HG02571 (cell line): ENCODE measurements around the gene OGFOD1.

Experiments
- ATAC-seq: cut with Tn5 transposase; IDR thresholded peaks from one replicate; pipeline ENCODE4 v1.9.1; 2021; ENCODE audit warnings: mild to moderate bottlenecking, moderate library complexity; ENCODE audit not compliant: unreplicated experiment

Gene OGFOD1

GRCh38 chr16:56450986-56451752, at the start of gene OGFOD1, which contains the start of gene NUDT21:
Gene OGFOD1 (plus strand): TSS chr16:56451554. CDS start chr16:56451613, 59 bp downstream.
Gene NUDT21 (minus strand): TSS chr16:56451332. CDS start chr16:56451202, 130 bp downstream.
- ATAC-seq, result peak; percentile 98

GRCh38 chr16:56405977-56406672, 45.2 kb upstream of the OGFOD1 start:
- ATAC-seq, result no peak

GRCh38 chr16:56408379-56409098, 42.8 kb upstream of the OGFOD1 start:
- no peak for ATAC-seq

- ATAC-seq, result no peak
Measured at GRCh38 chr16:56409195-56409594, 42.2 kb upstream of the OGFOD1 start.

- ATAC-seq, result no peak
Measured at GRCh38 chr16:56411123-56411522, 40.2 kb upstream of the OGFOD1 start.

- no peak for ATAC-seq
Measured at GRCh38 chr16:56411624-56412023, 39.7 kb upstream of the OGFOD1 start.

GRCh38 chr16:56413381-56413780, 38.0 kb upstream of the OGFOD1 start:
- ATAC-seq, result no peak

- ATAC-seq, result no peak
Measured at GRCh38 chr16:56414366-56414765, 37.0 kb upstream of the OGFOD1 start.

- no peak for ATAC-seq
Measured at GRCh38 chr16:56415875-56416274, 35.5 kb upstream of the OGFOD1 start.

- no peak for ATAC-seq
Measured at GRCh38 chr16:56417138-56417537, 34.2 kb upstream of the OGFOD1 start.

- no peak for ATAC-seq
Measured at GRCh38 chr16:56419740-56420548, 31.4 kb upstream of the OGFOD1 start.

GRCh38 chr16:56420613-56421012, 30.7 kb upstream of the OGFOD1 start:
- no peak for ATAC-seq

GRCh38 chr16:56421313-56421712, 30.0 kb upstream of the OGFOD1 start:
- ATAC-seq, result no peak

GRCh38 chr16:56421976-56422669, 29.2 kb upstream of the OGFOD1 start:
- no peak for ATAC-seq

- ATAC-seq, result no peak
Measured at GRCh38 chr16:56422896-56423441, 28.4 kb upstream of the OGFOD1 start.

- ATAC-seq, result no peak
Measured at GRCh38 chr16:56423584-56424403, 27.6 kb upstream of the OGFOD1 start.

GRCh38 chr16:56424404-56424764, 27.0 kb upstream of the OGFOD1 start:
- ATAC-seq, result no peak

GRCh38 chr16:56424791-56425438, 26.4 kb upstream of the OGFOD1 start:
- ATAC-seq, result peak; percentile 30

- ATAC-seq, result peak; percentile 82
Measured at GRCh38 chr16:56425439-56425832, 25.9 kb upstream of the OGFOD1 start, which contains the start of gene AMFR. Gene AMFR (minus strand): TSS chr16:56425545. CDS start chr16:56425327, 218 bp downstream.
